ENCODE data around the gene FRMD4A. TPM values are rescaled to one million over a fixed set of nuclear protein-coding genes. Genes with fewer than 3 reads are reported as not detected.

Gene FRMD4A
- total RNA-seq, 2 donors from 2014 or later, result 37.8 to 41.6 TPM

DNA sequence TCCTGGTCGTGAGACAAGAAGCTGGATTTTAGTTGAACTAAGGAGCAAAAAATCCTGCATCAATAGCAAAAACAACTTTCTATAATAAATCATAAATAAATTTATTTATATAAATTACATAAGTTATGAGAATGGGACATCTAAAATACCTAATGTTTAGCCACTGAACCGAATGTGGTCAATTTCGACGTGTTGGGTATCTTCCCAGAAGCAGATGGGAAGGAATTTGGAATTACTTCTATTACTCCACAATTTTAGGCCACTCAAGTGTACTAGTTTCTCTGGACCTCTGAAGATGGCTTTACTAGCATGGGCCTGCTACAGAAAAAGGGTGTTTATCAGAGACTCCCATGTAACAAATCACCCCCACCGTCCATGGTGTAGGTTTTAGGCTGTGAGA, 572.0 kb downstream of the FRMD4A start:
- intact Hi-C loops (cut with DNase I), result loop anchor here in 1 of 2 donors (5.0 to 10.0 kb wide), 2 partner anchors 66 to 1694 kb away; partner anchors contain the start of gene DHTKD1
- no peak for DNase-seq (ENCODE audit: low spot score)

DNA sequence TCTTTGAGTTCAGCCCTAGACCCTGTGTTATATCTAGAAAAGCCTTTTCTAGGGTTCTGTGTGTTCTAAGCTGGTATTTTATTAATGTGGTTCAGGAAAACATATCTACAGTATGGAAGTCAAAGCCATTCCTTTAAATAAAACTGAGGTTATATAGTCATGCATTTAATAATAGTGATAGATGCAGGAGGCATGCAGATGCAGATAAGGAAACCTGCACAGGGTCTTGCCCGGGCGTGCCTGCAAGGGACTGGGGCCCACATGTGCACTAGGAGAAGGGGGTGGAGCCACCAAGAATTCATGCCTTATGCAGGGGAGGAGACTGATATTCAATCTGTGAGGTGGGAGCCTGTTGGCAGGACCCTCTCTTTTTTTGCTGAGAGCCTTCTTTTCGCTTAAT, 572.4 kb downstream of the FRMD4A start:
- intact Hi-C loops (cut with DNase I), result loop anchor here in 1 of 2 donors (5.0 to 10.0 kb wide), 2 partner anchors 66 to 1694 kb away; partner anchors contain the start of gene DHTKD1
- no peak for DNase-seq (ENCODE audit: low spot score)

- DNase-seq (ENCODE audit: low spot score), result no peak
- intact Hi-C loops (cut with DNase I), result loop anchor here in 1 of 2 donors (10.0 kb wide), 1 partner anchor 1689 kb away; the partner anchor contains the start of gene DHTKD1
Measured at GRCh38 chr10:13754277-13754676, 576.4 kb downstream of the FRMD4A start.

DNA sequence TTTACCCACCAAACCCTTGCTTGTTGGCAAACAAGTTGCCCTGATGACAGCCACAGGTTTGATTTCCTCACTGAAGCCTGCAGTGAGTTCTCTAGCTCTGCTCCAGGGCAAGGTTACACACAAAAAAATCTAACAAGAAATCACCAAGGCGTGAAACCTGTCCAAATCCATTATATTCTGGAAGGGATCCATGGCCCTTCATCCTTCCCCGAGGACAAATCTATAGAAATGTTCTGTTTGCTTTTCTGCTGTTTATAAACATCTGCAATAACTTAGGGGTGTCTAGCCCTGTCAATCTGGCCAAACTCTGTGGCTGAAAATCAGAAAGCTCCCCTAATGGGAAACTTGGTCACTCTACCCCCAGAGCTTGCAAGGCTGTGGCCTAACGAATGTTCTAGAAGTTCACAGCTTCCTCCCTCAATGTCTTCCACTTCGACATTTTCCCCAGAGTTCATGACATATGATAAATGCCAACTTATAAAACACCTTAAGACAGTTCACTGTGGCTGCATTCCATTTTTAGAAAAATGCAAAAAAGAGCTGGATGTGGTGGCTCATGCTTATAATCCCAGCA, 579.4 kb downstream of the FRMD4A start:
- intact Hi-C loops (cut with DNase I), result loop anchor here in 1 of 2 donors (10.0 kb wide), 1 partner anchor 1686 kb away; the partner anchor contains the start of gene DHTKD1
- no peak for DNase-seq (ENCODE audit: low spot score)

DNA sequence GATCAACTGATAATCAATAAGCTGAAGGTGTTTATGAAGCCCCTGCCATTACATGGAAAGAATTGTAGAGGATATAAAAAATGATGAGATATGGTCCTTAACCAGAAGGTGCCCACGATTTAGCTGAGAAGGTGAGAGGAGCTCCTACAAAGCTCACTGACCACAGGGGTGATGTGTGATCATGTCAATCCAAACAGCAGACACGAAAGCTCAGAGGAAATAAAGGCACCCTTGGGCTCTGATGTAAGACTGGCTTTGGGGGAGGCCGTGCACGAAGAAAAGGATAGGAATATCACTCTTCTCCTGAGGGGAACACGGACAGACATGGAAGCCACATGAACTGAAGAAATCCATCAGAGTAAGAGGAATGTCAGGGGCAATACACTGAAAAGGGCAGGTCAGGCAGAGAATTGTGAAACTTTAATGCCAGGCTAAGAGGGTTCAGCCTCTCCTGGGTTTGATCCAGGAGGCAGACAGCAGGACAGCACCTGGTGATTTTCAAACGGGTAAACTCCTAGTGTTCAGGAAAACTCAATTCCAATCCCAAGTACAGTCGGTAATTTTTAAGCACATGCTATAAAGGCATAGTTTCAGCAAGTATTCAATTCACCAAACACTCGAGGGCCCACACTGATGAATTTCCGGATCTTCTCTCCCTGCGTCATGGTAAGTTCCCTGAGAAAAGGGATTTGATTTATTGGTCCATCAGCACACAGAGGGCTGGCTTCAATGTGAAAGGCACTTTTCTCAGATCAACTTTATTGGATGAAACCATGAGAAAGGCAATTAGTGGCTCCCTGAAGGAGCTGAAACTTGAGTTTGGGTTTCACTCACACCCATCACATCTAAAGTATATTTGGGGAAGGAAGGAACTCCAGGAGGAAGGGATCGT, 580.2 kb downstream of the FRMD4A start:
- intact Hi-C loops (cut with DNase I), result loop anchor here in 1 of 2 donors (10.0 kb wide), 1 partner anchor 1686 kb away; the partner anchor contains the start of gene DHTKD1
- DNase-seq (ENCODE audit: low spot score), result no peak

- intact Hi-C loops (cut with DNase I), result no loop called here
- no peak for DNase-seq (ENCODE audit: low spot score)
Measured at GRCh38 chr10:13745271-13745670, 585.5 kb downstream of the FRMD4A start.

- intact Hi-C loops (cut with DNase I), result no loop called here
- DNase-seq (ENCODE audit: low spot score), result no peak
Measured at GRCh38 chr10:13743963-13744362, 586.8 kb downstream of the FRMD4A start.

- DNase-seq (ENCODE audit: low spot score), result no peak
- intact Hi-C loops (cut with DNase I), result no loop called here
Measured at GRCh38 chr10:13743101-13743693, 587.5 kb downstream of the FRMD4A start.

- intact Hi-C loops (cut with DNase I), result no loop called here
- no peak for DNase-seq (ENCODE audit: low spot score)
Measured at GRCh38 chr10:13741438-13741837, 589.3 kb downstream of the FRMD4A start.

DNA sequence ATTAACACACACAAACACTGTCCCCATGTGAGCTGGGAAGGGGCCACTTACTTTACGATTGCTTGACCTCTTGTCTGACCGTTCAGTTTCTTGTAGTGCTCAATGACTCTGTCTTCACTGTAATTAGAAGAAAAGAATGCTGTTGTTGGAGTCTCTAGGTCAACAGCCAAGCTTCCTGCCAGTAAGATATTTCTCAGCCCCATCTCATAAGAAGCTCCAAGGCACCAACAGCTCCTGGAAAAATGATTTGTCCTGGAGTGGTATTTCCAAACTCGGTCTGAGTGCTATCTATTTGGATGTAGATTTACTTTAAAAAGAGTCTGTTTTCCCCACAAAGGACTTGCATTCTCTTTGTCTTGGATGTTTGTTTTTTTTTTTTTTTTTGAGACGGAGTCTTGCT, 590.3 kb downstream of the FRMD4A start:
- DNase-seq (ENCODE audit: low spot score), result no peak
- intact Hi-C loops (cut with DNase I), result no loop called here

- no peak for DNase-seq (ENCODE audit: low spot score)
- intact Hi-C loops (cut with DNase I), result no loop called here
Measured at GRCh38 chr10:13739183-13739582, 591.5 kb downstream of the FRMD4A start.

DNA sequence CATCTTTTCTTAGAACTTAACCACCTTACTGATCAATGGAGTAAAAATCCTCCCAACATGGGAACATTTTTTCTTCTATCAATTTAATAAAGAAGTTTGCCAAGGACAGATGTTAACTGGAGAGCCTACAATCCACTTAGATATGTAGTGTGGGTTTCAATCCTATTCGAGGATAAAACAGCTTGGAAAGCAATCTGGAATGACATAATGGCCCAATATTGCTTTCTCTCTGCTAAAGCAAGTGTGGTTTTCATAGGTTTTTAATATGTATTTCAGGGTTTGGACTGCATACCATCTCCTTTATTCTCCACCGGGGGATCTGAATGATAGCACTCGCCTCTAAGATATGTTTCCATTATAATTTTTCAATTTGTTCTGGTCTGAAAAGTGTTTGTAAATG, 594.2 kb downstream of the FRMD4A start:
- intact Hi-C loops (cut with DNase I), result no loop called here
- DNase-seq (ENCODE audit: low spot score), result no peak

- no peak for DNase-seq (ENCODE audit: low spot score)
- intact Hi-C loops (cut with DNase I), result no loop called here
Measured at GRCh38 chr10:13734151-13734550, 596.6 kb downstream of the FRMD4A start.

- DNase-seq (ENCODE audit: low spot score), result no peak
- intact Hi-C loops (cut with DNase I), result loop anchor here in 1 of 2 donors (2.0 kb wide), 1 partner anchor 40 kb away; no protein-coding TSS in a partner anchor
Measured at GRCh38 chr10:13733071-13733470, 597.7 kb downstream of the FRMD4A start.

- no peak for DNase-seq (ENCODE audit: low spot score)
- intact Hi-C loops (cut with DNase I), result loop anchor here in 1 of 2 donors (2.0 kb wide), 1 partner anchor 40 kb away; no protein-coding TSS in a partner anchor
Measured at GRCh38 chr10:13732465-13732881, 598.3 kb downstream of the FRMD4A start.

- DNase-seq (ENCODE audit: low spot score), result no peak
- intact Hi-C loops (cut with DNase I), result loop anchor here in 1 of 2 donors (2.0 kb wide), 1 partner anchor 41 kb away; no protein-coding TSS in a partner anchor
Measured at GRCh38 chr10:13731799-13732198, 598.9 kb downstream of the FRMD4A start.

DNA sequence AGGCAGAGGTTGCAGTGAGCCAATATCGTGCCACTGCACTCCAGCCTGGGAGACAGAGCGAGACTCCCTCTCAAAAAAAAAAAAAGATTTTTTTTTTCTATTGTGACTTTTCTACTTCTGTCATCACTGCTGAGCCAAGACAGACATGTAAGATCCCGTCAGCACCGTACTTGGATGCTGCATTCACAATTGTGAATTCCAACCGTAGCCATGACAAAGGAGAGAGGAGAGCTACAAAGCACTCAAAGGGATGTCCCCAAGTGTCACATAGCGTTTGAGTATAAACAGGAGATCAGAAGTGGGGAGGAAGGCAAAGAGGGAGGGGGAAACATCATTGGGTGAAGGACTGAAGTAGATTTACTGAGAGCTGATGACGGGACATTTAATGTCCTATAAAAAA, 599.8 kb downstream of the FRMD4A start:
- intact Hi-C loops (cut with DNase I), result no loop called here
- DNase-seq (ENCODE audit: low spot score), result no peak

- intact Hi-C loops (cut with DNase I), result no loop called here
- DNase-seq (ENCODE audit: low spot score), result no peak
Measured at GRCh38 chr10:13730306-13730652, 600.4 kb downstream of the FRMD4A start.

- intact Hi-C loops (cut with DNase I), result loop anchor here in 1 of 2 donors (10.0 kb wide), 2 partner anchors 475 to 1795 kb away; no protein-coding TSS in a partner anchor
- DNase-seq (ENCODE audit: low spot score), result no peak
Measured at GRCh38 chr10:13729586-13730305, 601.0 kb downstream of the FRMD4A start.
